GM18519 (cell line): ENCODE data around the gene CAMTA1.

ENCODE experiments used
- ATAC-seq: cut with Tn5 transposase; IDR thresholded peaks from one replicate; pipeline ENCODE4 v1.9.1; 2021; ENCODE audit warnings: mild to moderate bottlenecking, moderate library complexity; ENCODE audit not compliant: unreplicated experiment, low FRiP score

The CAMTA1 gene

GRCh38 chr1:7549277-7550161 lies 764.3 kb downstream of the CAMTA1 start:
- ATAC-seq = no peak

- ATAC-seq = no peak
Measured at GRCh38 chr1:7550261-7550865, 765.1 kb downstream of the CAMTA1 start.

GRCh38 chr1:7550981-7551380 lies 765.7 kb downstream of the CAMTA1 start:
- no peak for ATAC-seq

GRCh38 chr1:7551442-7551841 lies 766.2 kb downstream of the CAMTA1 start:
- no peak for ATAC-seq

GRCh38 chr1:7552402-7552801 lies 767.1 kb downstream of the CAMTA1 start:
- ATAC-seq = no peak

GRCh38 chr1:7553042-7553690 lies 767.9 kb downstream of the CAMTA1 start:
- no peak for ATAC-seq

- no peak for ATAC-seq
Measured at GRCh38 chr1:7554385-7555235, 769.4 kb downstream of the CAMTA1 start.

- no peak for ATAC-seq
Measured at GRCh38 chr1:7555391-7556185, 770.3 kb downstream of the CAMTA1 start.

- no peak for ATAC-seq
Measured at GRCh38 chr1:7557301-7557891, 772.1 kb downstream of the CAMTA1 start.

- ATAC-seq = no peak
Measured at GRCh38 chr1:7558041-7558461, 772.8 kb downstream of the CAMTA1 start.

GRCh38 chr1:7558481-7558880 lies 773.2 kb downstream of the CAMTA1 start:
- ATAC-seq = no peak

- no peak for ATAC-seq
Measured at GRCh38 chr1:7558921-7559869, 773.9 kb downstream of the CAMTA1 start.

- ATAC-seq = no peak
Measured at GRCh38 chr1:7560128-7560527, 774.9 kb downstream of the CAMTA1 start.

GRCh38 chr1:7560601-7561181 lies 775.4 kb downstream of the CAMTA1 start:
- ATAC-seq = no peak

- ATAC-seq = no peak
Measured at GRCh38 chr1:7561331-7561921, 776.2 kb downstream of the CAMTA1 start.

- no peak for ATAC-seq
Measured at GRCh38 chr1:7561936-7562728, 776.9 kb downstream of the CAMTA1 start.
